Measurements from ENCODE around the gene CATSPER4.
A peak's percentile ranks its signal among the peaks of the same experiment; 100 is the strongest.
"Not testable (repeated sequence)": the region's sequence is repeated elsewhere in the genome, so short reads cannot be mapped to it uniquely, and the experiment has no call there.

CATSPER4 gene

DNA sequence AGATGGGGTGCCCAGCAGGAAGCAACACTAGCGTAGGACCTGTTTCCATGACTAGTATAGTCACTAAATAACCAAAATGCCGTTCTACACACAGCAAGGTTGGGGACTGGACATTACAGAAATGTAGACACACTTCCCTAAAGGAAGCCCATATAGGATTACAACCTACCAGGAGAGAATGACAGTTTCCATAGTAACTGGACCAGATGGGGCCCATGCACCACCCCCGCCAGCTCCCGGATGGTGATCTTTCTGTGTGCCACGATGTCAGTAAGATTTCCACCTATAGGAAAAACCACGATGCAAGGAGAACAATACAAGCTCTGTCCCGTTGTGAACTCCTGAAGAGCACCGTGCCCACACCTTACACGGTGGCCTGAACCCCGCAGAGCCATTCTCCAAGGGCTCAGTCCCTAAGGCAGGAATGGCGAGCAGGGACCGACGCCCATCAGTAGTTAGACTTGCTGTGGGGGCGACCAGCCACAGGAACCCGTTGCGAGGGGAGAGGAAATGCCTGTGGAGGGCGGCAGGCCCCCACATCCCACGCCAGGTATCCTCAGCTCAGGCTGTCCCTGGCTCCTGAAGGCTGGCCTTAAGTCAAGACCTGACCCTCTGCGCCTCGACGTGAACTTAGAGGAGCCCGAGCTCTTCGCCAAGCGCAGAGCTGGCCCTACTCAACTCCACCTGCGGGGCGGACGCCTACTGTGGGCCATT is 30.0 kb downstream of the CATSPER4 start:
- DNase-seq (ENCODE audit: extremely low read depth, low read depth), result no peak
- TF ChIP-seq, protein P1, sequence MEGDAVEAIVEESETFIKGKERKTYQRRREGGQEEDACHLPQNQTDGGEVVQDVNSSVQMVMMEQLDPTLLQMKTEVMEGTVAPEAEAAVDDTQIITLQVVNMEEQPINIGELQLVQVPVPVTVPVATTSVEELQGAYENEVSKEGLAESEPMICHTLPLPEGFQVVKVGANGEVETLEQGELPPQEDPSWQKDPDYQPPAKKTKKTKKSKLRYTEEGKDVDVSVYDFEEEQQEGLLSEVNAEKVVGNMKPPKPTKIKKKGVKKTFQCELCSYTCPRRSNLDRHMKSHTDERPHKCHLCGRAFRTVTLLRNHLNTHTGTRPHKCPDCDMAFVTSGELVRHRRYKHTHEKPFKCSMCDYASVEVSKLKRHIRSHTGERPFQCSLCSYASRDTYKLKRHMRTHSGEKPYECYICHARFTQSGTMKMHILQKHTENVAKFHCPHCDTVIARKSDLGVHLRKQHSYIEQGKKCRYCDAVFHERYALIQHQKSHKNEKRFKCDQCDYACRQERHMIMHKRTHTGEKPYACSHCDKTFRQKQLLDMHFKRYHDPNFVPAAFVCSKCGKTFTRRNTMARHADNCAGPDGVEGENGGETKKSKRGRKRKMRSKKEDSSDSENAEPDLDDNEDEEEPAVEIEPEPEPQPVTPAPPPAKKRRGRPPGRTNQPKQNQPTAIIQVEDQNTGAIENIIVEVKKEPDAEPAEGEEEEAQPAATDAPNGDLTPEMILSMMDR (IDR thresholded peaks at IDR 0.05; ENCODE audit: low read depth, low read length), result no peak

DNA sequence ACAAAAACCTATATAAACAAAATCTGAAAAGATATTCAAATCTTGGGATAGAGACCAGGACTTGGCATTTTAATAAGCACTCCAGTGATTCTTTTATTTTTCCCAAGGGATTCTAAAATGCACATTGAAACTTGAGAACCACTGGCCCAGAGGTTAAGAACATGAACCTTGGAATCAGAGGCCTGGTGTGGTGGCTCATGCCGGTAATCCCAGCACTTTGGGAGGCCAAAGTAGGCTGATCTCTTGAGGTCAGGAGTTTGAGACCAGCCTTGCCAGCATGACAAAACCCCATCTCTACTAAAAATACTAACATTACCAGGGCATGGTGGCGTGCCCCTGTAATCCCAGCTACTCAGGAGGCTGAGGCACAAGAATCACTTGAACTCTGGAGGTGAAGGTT is 30.7 kb downstream of the CATSPER4 start:
- TF ChIP-seq, protein P1 (IDR thresholded peaks at IDR 0.05; ENCODE audit: low read depth, low read length), result no peak
- no peak for DNase-seq (ENCODE audit: extremely low read depth, low read depth)

DNA sequence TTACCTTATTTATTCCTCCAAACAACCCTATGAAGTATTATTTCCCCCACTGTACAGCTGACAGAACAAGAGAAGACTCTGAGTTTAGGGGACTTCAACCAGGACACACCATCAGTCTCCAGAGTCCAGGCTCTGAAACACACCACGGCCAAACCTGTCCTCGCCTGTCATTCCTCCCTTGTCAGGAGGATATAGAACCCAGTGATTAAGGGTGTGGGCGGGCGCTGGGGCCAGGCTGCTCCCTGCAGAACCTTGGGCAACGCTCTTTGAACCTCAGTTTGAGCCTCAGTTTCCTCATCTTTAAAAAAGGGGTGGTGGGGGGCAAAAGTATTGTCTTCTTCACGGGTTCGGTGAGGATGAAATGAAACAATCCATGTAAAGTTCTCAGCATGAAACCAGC is 34.2 kb downstream of the CATSPER4 start:
- no peak for DNase-seq (ENCODE audit: extremely low read depth, low read depth)
- TF ChIP-seq, protein P1 (IDR thresholded peaks at IDR 0.05; ENCODE audit: low read depth, low read length), result no peak

DNA sequence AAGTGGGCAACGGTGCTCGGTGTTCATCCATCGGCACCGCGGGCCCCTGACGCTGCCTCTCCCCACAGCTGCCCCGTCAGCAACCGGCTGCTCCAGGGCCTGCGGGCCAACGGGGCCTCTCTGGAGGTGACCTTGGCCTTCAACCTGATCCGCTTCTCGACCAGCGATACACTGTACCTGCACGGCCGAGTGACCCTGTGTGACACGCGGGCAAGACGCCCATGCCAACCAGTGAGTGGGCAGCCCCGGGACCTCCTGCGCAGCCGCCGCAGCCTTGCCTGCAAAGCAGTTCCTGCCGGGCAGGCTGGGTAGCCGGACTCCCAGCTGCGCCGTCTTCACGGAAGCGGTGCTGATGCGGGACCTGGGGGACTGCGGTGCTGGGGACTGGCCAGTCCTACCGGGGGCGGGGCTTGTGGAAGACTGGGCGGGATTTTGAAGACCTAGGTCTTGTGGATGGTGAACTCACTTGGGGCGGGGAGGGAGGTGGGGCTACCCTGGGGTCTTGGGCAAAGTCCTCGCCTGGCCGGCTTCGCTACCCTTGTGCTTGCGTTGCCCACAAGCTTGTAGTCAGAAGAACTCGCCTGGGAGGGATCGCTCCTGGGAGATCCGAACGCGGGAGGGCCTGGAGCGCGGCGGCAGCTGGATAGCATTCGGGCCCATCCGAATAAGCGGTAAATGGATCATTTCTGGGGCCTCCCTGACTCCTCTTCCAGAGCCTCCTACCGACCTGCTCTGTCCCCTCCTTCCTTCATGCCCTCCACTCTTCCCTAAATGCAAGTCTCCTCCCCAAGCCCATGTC is 34.8 kb downstream of the CATSPER4 start:
- TF ChIP-seq, protein P1 (IDR thresholded peaks at IDR 0.05; ENCODE audit: low read depth, low read length), result no peak
- DNase-seq (ENCODE audit: extremely low read depth, low read depth), result no peak

DNA sequence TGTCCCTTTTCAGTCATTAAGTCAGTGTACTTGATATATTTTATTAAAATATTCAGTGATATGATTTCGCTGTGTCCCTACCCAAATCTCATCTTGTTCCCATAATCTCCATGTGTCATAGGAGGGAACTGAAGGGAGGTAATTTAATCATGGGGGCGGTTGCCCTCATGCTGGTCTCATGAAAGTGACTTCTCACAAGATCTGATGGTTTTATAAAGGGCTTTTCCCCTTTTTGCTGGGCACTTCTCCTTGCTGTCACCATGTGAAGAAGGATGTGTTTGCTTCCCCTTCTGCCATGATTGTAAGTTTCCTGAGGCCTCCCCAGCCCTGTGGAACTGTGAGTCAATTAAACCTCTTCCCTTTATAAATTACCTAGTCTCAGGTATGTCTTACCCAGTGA is 40.3 kb downstream of the CATSPER4 start:
- not testable (repeated sequence) for DNase-seq (ENCODE audit: extremely low read depth, low read depth)

DNA sequence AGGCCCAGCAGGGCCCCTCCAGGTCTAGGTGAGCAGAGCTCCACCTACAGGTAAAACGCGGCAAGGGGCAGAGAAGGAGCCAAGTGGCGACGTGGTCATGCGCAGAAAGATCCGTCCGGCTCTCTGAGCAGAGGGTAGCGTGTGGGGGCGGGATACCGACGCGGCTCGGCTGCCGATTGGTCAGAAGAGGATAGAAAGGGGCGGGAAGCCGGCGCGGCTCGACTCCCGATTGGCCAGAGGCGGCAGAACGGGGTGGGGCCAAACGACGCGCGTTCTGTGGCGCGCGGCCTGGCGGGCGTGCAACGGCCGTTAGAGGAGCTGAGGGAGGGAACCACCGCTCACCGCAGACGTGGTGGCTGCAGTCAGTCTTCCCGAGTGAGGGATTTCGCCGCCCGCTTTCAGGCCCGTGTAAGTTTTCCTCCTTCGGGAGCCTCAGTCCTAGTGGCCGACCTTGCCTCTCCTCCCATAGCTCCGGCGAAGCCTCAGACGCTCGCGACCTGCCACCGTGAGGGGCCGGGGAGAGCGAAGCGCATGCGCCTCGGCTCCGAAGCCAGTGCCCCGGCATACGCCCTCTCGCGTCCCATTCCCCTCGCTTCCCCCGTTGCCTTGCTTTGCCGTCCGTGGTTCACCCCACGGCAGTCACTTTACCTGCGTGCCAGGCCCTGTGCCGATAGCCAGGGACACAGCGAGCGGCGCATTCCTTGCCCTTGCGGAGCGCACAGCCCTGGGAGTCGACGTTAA is 43.7 kb downstream of the CATSPER4 start, which contains the start of gene CEP85:
Gene CEP85 (plus strand): TSS at position 298 of the 741 bp plus-strand sequence. CDS start 5,584 bp downstream, outside the sequence.
- peak; percentile 95 for DNase-seq (ENCODE audit: extremely low read depth, low read depth)
- TF ChIP-seq, protein P1 (IDR thresholded peaks at IDR 0.05; ENCODE audit: low read depth, low read length), result peak; percentile 88

DNA sequence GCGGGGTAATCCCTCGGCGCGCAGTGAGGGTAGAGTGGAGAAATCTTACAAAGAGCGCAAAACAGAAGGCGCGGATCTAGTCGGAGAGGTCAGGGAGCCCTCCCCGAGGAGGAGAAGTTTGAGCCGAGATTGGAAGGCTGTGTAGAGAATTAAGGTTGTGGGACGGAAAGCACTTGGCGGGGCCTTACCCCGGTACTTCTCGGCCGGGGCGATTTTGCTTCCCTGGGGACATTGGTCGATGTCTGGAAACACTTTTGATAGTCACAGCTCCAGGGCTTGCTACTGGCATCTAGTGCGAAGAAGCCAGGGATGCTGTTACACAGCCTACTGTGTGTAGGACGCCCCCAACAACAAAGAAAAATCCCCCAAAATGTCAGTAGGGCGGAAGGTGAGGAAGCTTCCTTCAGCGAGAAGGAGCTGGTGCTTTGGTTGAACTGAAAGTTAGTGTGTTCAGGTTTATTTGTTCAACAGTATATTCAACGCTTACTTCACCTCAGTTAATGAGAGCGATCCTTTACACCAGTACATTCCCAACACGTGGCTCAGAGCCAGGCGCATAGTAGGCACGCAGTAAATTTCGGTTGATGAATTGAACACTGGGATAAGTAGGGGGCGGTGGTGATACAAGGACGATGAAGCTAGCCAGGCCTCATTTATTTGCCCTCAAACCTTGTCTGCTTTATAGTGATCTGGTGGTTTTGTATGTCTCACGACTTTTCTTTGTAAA is 44.4 kb downstream of the CATSPER4 start:
- no peak for DNase-seq (ENCODE audit: extremely low read depth, low read depth)
- TF ChIP-seq, protein P1 (IDR thresholded peaks at IDR 0.05; ENCODE audit: low read depth, low read length), result peak; percentile 15

Data from AG09319 (cell line).